Dendritic cell treated with granulocyte-macrophage colony-stimulating factor and Interleukin-4, amounts not matched to agents 40 ng/mL and 50 ng/mL, for 4 days (primary cell): ENCODE data around the gene SYNPO.

Source experiments
- H3K27ac Mint-ChIP-seq: one replicate; pipeline ENCODE4 v1.8.0; 2022; ENCODE audit warnings: mild to moderate bottlenecking, mixed read lengths
- H3K27me3 Mint-ChIP-seq: one replicate; pipeline ENCODE4 v1.8.0; 2022; ENCODE audit warnings: mild to moderate bottlenecking, mixed read lengths
- H3K36me3 Mint-ChIP-seq: one replicate; pipeline ENCODE4 v1.8.0; 2022; ENCODE audit warnings: low read depth, mixed read lengths
- H3K4me1 Mint-ChIP-seq: one replicate; pipeline ENCODE4 v1.8.0; 2022; ENCODE audit warnings: low read depth, mixed read lengths
- H3K4me3 Mint-ChIP-seq: one replicate; pipeline ENCODE4 v1.8.0; 2022; ENCODE audit warnings: mild to moderate bottlenecking, moderate library complexity, mixed read lengths
- H3K9me3 Mint-ChIP-seq: one replicate; pipeline ENCODE4 v1.8.0; 2022; ENCODE audit warnings: mixed read lengths
- intact Hi-C: fragments of 100-400 bp; cut with micrococcal nuclease; formaldehyde crosslinking; loops from one replicate; pipeline ENCODE4 v1.15.0; 2022

SYNPO gene

GRCh38 chr5:150672237-150672883 lies 31.9 kb downstream of the SYNPO start:
- H3K4me3 Mint-ChIP-seq, result peak overlapping the region; percentile 72
- no peak overlapping the region for H3K27ac Mint-ChIP-seq
- peaks cover 26% of the 10 kb centered on the region for H3K27me3 Mint-ChIP-seq
- H3K36me3 Mint-ChIP-seq, result no peaks in the 10 kb centered on the region
- peaks cover 26% of the 10 kb centered on the region for H3K4me1 Mint-ChIP-seq
- intact Hi-C loops, result no loop called here
- no peaks in the 10 kb centered on the region for H3K9me3 Mint-ChIP-seq

DNA sequence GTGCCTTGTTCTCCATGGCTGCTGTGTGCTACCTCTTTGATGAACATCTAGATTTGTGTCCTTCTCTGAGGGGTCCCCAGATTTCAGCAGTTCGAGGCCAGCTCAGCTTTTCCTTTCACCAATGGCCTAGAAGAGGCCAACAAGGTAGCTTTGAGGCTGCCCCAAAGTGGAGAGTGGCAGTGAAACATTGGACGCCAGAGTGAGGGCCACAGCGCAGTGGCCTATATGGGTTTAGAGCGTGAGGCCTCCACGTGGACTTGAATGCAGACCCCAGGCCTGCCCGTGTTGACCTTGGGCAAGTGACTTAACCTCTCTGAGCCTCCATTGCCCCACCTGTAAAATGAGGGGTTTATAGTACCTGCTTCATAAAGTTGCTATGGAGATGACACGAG lies 32.4 kb downstream of the SYNPO start:
- Mint-ChIP-seq H3K9me3 (no peaks in the 10 kb centered on the region), H3K4me1 (peaks cover 26% of the 10 kb centered on the region), H3K27me3 (peaks cover 26% of the 10 kb centered on the region), H3K36me3 (no peaks in the 10 kb centered on the region), H3K4me3 (no peak overlapping the region), H3K27ac (no peak overlapping the region)
- intact Hi-C loops, result no loop called here

DNA sequence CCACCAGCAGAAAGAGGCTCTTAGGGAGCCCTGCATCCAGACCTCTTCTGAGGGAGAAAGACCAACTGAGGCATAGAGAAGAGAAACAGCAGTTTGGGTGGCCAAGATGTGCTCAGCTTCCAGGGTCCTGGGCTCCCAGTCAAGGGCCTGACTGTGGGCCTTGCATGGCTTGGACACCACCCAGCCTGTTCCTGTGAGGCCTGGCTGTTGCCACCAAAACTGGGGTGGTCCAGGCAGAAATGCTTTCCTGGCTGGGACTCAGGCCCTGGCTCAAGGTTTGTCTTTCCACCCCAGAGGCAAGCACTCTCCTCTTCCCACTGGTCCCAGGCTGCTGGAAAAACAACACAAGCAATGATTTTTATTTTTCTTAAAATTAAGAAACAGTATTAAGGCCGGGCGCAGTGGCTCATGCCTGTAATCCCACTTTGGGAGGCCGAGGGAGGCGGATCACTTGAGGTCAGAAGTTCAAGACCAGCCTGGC lies 33.9 kb downstream of the SYNPO start:
- no peak overlapping the region for H3K4me3 Mint-ChIP-seq
- H3K27me3 Mint-ChIP-seq, result peaks cover 26% of the 10 kb centered on the region
- H3K4me1 Mint-ChIP-seq, result peaks cover 26% of the 10 kb centered on the region
- no peak overlapping the region for H3K27ac Mint-ChIP-seq
- H3K36me3 Mint-ChIP-seq, result peaks cover 8% of the 10 kb centered on the region
- no peaks in the 10 kb centered on the region for H3K9me3 Mint-ChIP-seq
- intact Hi-C loops, result no loop called here

- peaks cover 24% of the 10 kb centered on the region for H3K27me3 Mint-ChIP-seq
- H3K4me1 Mint-ChIP-seq, result peaks cover 26% of the 10 kb centered on the region
- H3K9me3 Mint-ChIP-seq, result no peaks in the 10 kb centered on the region
- peaks cover 8% of the 10 kb centered on the region for H3K36me3 Mint-ChIP-seq
- intact Hi-C loops, result no loop called here
- H3K27ac Mint-ChIP-seq, result no peak overlapping the region
- no peak overlapping the region for H3K4me3 Mint-ChIP-seq
Observed at GRCh38 chr5:150675069-150675468, 34.6 kb downstream of the SYNPO start.

DNA sequence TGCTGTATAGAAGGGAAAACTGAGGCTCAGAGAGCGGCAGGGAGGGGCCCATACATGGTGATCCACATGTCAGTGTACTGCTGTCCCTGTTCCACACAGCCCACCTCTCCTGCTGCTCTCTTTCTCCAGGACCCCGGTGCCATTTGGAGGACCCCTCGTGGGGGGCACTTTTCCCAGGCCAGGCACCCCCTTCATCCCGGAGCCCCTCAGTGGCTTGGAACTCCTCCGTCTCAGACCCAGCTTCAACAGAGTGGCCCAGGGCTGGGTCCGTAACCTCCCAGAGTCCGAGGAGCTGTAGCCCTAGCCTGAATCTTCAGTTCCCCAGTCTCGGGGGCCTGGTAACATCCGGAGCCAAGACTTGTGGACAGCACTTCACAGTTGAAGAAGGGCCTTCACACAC lies 36.1 kb downstream of the SYNPO start:
- Mint-ChIP-seq H3K27me3 (peaks cover 9% of the 10 kb centered on the region), H3K36me3 (peaks cover 15% of the 10 kb centered on the region), H3K9me3 (no peaks in the 10 kb centered on the region)

GRCh38 chr5:150689120-150689519 lies 48.7 kb downstream of the SYNPO start:
- intact Hi-C loops, result no loop called here
- Mint-ChIP-seq H3K27ac (no peak overlapping the region), H3K9me3 (no peaks in the 10 kb centered on the region), H3K36me3 (peaks cover 62% of the 10 kb centered on the region), H3K4me1 (peaks cover 8% of the 10 kb centered on the region), H3K27me3 (no peaks in the 10 kb centered on the region), H3K4me3 (no peak overlapping the region)

More for the DNA sequence above, 36.1 kb downstream of the SYNPO start:
- Mint-ChIP-seq H3K27ac (no peak overlapping the region), H3K4me3 (no peak overlapping the region), H3K4me1 (peaks cover 26% of the 10 kb centered on the region)
- intact Hi-C loops, result no loop called here

GRCh38 chr5:150690760-150691159 lies 50.3 kb downstream of the SYNPO start:
- Mint-ChIP-seq H3K36me3 (peaks cover 78% of the 10 kb centered on the region), H3K27me3 (no peaks in the 10 kb centered on the region), H3K27ac (no peak overlapping the region), H3K4me1 (peaks cover 8% of the 10 kb centered on the region), H3K9me3 (no peaks in the 10 kb centered on the region), H3K4me3 (no peak overlapping the region)
- intact Hi-C loops, result no loop called here

DNA sequence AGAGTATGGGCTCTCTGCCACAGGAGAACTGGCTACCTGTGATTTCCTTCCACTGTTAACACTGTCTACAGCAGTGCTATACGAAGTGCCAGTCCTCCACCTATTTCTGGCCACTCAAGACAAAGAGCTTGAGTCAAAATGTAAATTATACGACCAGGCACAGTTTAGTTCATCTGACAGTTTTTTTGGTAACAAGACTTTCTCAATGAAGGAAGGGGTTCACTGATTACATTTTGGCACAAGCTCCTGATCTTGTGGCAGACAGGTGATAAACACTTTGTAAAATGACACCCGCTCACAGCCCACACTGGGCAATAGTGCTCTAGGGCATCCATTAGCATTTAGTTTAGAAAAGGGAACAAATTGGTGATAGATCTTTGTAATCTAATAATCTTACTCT lies 51.8 kb downstream of the SYNPO start:
- peaks cover 87% of the 10 kb centered on the region for H3K36me3 Mint-ChIP-seq
- no peak overlapping the region for H3K4me3 Mint-ChIP-seq
- H3K27ac Mint-ChIP-seq, result no peak overlapping the region
- no peaks in the 10 kb centered on the region for H3K27me3 Mint-ChIP-seq
- intact Hi-C loops, result no loop called here
- H3K4me1 Mint-ChIP-seq, result peaks cover 8% of the 10 kb centered on the region
- H3K9me3 Mint-ChIP-seq, result no peaks in the 10 kb centered on the region

DNA sequence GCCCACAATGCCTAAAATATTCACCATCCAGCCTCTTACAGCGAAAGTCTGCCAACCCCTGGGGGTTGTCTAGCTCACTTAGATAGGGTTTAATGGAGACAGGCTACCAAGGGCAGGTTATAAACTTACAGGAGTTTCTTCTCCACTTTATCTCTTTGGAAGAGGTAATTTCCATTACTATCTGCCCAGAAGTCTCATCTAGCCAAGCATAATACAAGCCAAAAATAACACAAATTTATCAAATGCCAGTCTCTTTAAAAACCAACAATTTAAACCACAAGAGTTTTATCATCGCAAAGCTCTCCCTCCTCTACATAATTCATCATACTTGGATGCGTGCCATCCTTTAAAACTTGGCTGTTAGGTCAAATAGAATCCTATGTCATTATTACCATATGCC lies 54.2 kb downstream of the SYNPO start:
- no peaks in the 10 kb centered on the region for H3K27me3 Mint-ChIP-seq
- no peak overlapping the region for H3K4me3 Mint-ChIP-seq
- H3K36me3 Mint-ChIP-seq, result peaks cover 90% of the 10 kb centered on the region
- H3K27ac Mint-ChIP-seq, result no peak overlapping the region
- H3K9me3 Mint-ChIP-seq, result no peaks in the 10 kb centered on the region
- intact Hi-C loops, result no loop called here
- H3K4me1 Mint-ChIP-seq, result no peaks in the 10 kb centered on the region

- H3K4me1 Mint-ChIP-seq, result no peaks in the 10 kb centered on the region
- no peak overlapping the region for H3K4me3 Mint-ChIP-seq
- H3K27ac Mint-ChIP-seq, result no peak overlapping the region
- no peaks in the 10 kb centered on the region for H3K9me3 Mint-ChIP-seq
- no peaks in the 10 kb centered on the region for H3K27me3 Mint-ChIP-seq
- peaks cover 41% of the 10 kb centered on the region for H3K36me3 Mint-ChIP-seq
- intact Hi-C loops, result loop anchor here (10.0 kb wide), 1 partner anchor 245 kb away; no protein-coding TSS in a partner anchor
Observed at GRCh38 chr5:150700246-150700593, 59.8 kb downstream of the SYNPO start.

- H3K27me3 Mint-ChIP-seq, result no peaks in the 10 kb centered on the region
- no peak within 1 kb of the TSS for H3K27ac Mint-ChIP-seq
- H3K4me3 Mint-ChIP-seq, result no peak within 1 kb of the TSS
- intact Hi-C loops, result loop anchor here (10.0 kb wide), 1 partner anchor 246 kb away; no protein-coding TSS in a partner anchor
- no peaks in the 10 kb centered on the region for H3K4me1 Mint-ChIP-seq
- no peaks in the 10 kb centered on the region for H3K9me3 Mint-ChIP-seq
- H3K36me3 Mint-ChIP-seq, result peaks cover 41% of the 10 kb centered on the region
Observed at GRCh38 chr5:150700594-150701377, 60.3 kb downstream of the SYNPO start, which contains the start of gene RBM22. Gene RBM22, minus strand, starts transcription at chr5:150701062. Its CDS starts 77 bp downstream, at chr5:150700985.

- no peak overlapping the region for H3K27ac Mint-ChIP-seq
- intact Hi-C loops, result loop anchor here (10.0 kb wide), 1 partner anchor 249 kb away; no protein-coding TSS in a partner anchor
- H3K27me3 Mint-ChIP-seq, result no peaks in the 10 kb centered on the region
- no peak overlapping the region for H3K4me3 Mint-ChIP-seq
- H3K36me3 Mint-ChIP-seq, result peaks cover 34% of the 10 kb centered on the region
- no peaks in the 10 kb centered on the region for H3K4me1 Mint-ChIP-seq
- H3K9me3 Mint-ChIP-seq, result no peaks in the 10 kb centered on the region
Observed at GRCh38 chr5:150703762-150704161, 63.3 kb downstream of the SYNPO start.

DNA sequence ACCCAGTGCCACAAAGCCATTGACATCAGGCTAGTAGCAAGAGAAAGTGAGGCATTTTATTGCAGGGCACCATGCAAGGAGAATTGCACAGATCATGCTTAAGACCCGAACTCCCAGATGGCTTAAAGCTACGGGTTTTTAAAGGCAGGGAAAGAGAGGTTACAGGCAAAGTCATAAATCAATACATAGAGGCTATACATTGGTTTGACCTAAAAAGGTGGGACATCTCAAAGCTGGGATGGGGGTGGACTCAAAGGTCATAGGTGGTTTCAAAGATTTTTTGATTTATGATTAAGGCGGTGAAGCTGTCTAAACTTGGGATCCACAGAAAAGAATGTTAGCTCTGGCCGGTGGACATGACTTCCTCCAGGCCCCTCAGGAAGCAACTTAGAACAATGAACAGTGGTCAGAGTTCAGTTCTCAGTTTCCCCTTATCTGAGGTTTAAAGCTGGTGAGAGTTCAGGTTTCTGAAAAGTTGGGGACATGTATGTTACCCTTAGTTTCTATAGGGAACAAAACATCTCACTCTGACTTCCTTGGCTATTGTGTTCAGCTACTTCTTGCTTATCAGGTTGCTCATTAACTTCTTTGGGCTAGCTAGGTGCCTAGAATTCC lies 66.4 kb downstream of the SYNPO start:
- Mint-ChIP-seq H3K36me3 (peaks cover 63% of the 10 kb centered on the region), H3K4me1 (no peaks in the 10 kb centered on the region), H3K27me3 (no peaks in the 10 kb centered on the region), H3K27ac (no peak overlapping the region), H3K9me3 (no peaks in the 10 kb centered on the region), H3K4me3 (no peak overlapping the region)
- intact Hi-C loops, result loop anchor here (10.0 kb wide), 1 partner anchor 252 kb away; no protein-coding TSS in a partner anchor
